RWPE1 (cell line): ENCODE measurements around the gene PML.

Experiments
- CTCF ChIA-PET: fragments of 350-600 bp; sonication (Branson Sonifier 250); formaldehyde crosslinking; extraction: SDS; loops from one replicate; lab custom pipeline; 2021; lab: Yijun Ruan, JAX
- POLR2A ChIA-PET: fragments of 400-600 bp; formaldehyde crosslinking; extraction: SDS; loops from one replicate; lab custom pipeline; 2020; ENCODE audit warnings: antibody characterized with exemption; ENCODE audit not compliant: low non-redundant PET; lab: Yijun Ruan, JAX
- DNase-seq: peaks from one replicate; pipeline ENCODE4 v3.0.0; 2012; ENCODE audit warnings: low spot score
- H3K27ac ChIP-seq: fragments of 450-650 bp; 2 replicates; pipeline ENCODE4 v1.5.1; 2017
- CTCF ChIP-seq: fragments of 450-650 bp; conservative IDR thresholded peaks from 2 replicates; pipeline ENCODE4 v1.5.1; 2017; ENCODE audit warnings: low read depth, mild to moderate bottlenecking

Gene PML

GRCh38 chr15:74027688-74028087, 33.2 kb downstream of the PML start:
- no peak overlapping the region for H3K27ac ChIP-seq
- ChIA-PET POLR2A (no interaction called here), CTCF (interaction anchor here (0.6 to 1.5 kb wide), 2 partner anchors 55 to 118 kb away, joined by 4 to 8 read pairs; no protein-coding TSS in a partner anchor)
- DNase-seq, result no peak
- no peak for TF ChIP-seq CTCF

- CTCF ChIA-PET, result interaction anchor here (1.5 kb wide), 2 partner anchors 19 to 56 kb away, joined by 6 to 8 read pairs; no protein-coding TSS in a partner anchor
- POLR2A ChIA-PET, result no interaction called here
- no peak overlapping the region for H3K27ac ChIP-seq
- TF ChIP-seq CTCF, result no peak
- DNase-seq, result no peak
Measured at GRCh38 chr15:74028646-74029045, 34.1 kb downstream of the PML start.

- POLR2A ChIA-PET, result no interaction called here
- CTCF ChIA-PET, result no interaction called here
- DNase-seq, result no peak
- TF ChIP-seq CTCF, result no peak
- no peak overlapping the region for H3K27ac ChIP-seq
Measured at GRCh38 chr15:74032046-74032445, 37.5 kb downstream of the PML start.

GRCh38 chr15:74032606-74033561, 38.4 kb downstream of the PML start:
- no peak for DNase-seq
- H3K27ac ChIP-seq, result no peak overlapping the region
- CTCF ChIA-PET, result interaction anchor here (0.5 to 0.6 kb wide), 2 partner anchors 81 to 90 kb away, joined by 4 read pairs; no protein-coding TSS in a partner anchor
- POLR2A ChIA-PET, result no interaction called here
- TF ChIP-seq CTCF, result no peak

GRCh38 chr15:74034206-74034755, 39.8 kb downstream of the PML start:
- TF ChIP-seq CTCF, result no peak
- CTCF ChIA-PET, result interaction anchor here (1.5 to 1.6 kb wide), 2 partner anchors 10 to 14 kb away, joined by 3 to 12 read pairs; no protein-coding TSS in a partner anchor
- no peak for DNase-seq
- no peak overlapping the region for H3K27ac ChIP-seq
- POLR2A ChIA-PET, result interaction anchor here (1.0 kb wide), 1 partner anchor 62 kb away, joined by 3 read pairs; no protein-coding TSS in a partner anchor
